Keratinocyte (primary cell): ENCODE results near the gene TUBA1A. TPM values are rescaled to one million over a fixed set of nuclear protein-coding genes. Genes with fewer than 3 reads are reported as not detected.

Experiments used
- DNase-seq: peaks from one replicate; pipeline ENCODE4 v3.0.0-alpha.2; 2011; ENCODE audit warnings: low read depth, missing footprints, low spot score
- FAIRE-seq: peaks from 2 replicates; lab custom pipeline; 2011; peaks lifted over from hg19 to GRCh38; lab: Jason Lieb, UNC
- H2AFZ ChIP-seq: 2 replicates; pipeline ENCODE4 v1.6.0; 2012; ENCODE audit warnings: low read length, control low read depth, inconsistent platforms; ENCODE audit not compliant: control insufficient read depth
- H3K27ac ChIP-seq: 2 replicates; pipeline ENCODE4 v1.5.1; 2011; ENCODE audit warnings: low read length; ENCODE audit not compliant: control insufficient read depth, insufficient read depth
- H3K27me3 ChIP-seq: 3 replicates; pipeline ENCODE4 v1.6.0; 2011; ENCODE audit warnings: low read length; ENCODE audit not compliant: control insufficient read depth, insufficient read depth; ENCODE audit errors: extremely low read depth
- H3K36me3 ChIP-seq, 2 experiments: 2 replicates in 1 of 2; 3 replicates in 1 of 2; pipeline ENCODE4 v1.5.1; 2011; ENCODE audit warnings: low read length in 2 of 2, mild to moderate bottlenecking in 1 of 2; ENCODE audit not compliant: control insufficient read depth in 2 of 2, insufficient read depth in 2 of 2; ENCODE audit errors: extremely low read depth in 1 of 2
- H3K4me1 ChIP-seq: 3 replicates; pipeline ENCODE4 v1.5.1; 2011; ENCODE audit warnings: low read length; ENCODE audit not compliant: control insufficient read depth, insufficient read depth; ENCODE audit errors: extremely low read depth
- H3K4me2 ChIP-seq: 3 replicates; pipeline ENCODE4 v1.6.0; 2011; ENCODE audit warnings: low read depth, low read length; ENCODE audit not compliant: control insufficient read depth, insufficient read depth; ENCODE audit errors: extremely low read depth
- H3K4me3 ChIP-seq, 3 experiments: fragments of 200-600 bp in 1 of 3; sonication (generic) in 1 of 3; 2 replicates in 2 of 3; 3 replicates in 1 of 3; pipeline ENCODE4 v1.5.1; 2011 to 2016; ENCODE audit warnings: low read length in 3 of 3, mild to moderate bottlenecking in 3 of 3, control low read depth in 2 of 3, inconsistent platforms in 1 of 3, low read depth in 1 of 3, mixed read lengths in 1 of 3, mixed run types in 1 of 3, moderate library complexity in 1 of 3; ENCODE audit not compliant: control insufficient read depth in 2 of 3, insufficient read depth in 2 of 3; ENCODE audit errors: extremely low read depth in 1 of 3
- H3K79me2 ChIP-seq: 2 replicates; pipeline ENCODE4 v1.6.0; 2012; ENCODE audit warnings: low read length; ENCODE audit not compliant: control insufficient read depth, insufficient read depth
- H3K9ac ChIP-seq: 3 replicates; pipeline ENCODE4 v1.6.0; 2011; ENCODE audit warnings: low read length; ENCODE audit not compliant: control insufficient read depth, insufficient read depth; ENCODE audit errors: extremely low read depth
- H3K9me1 ChIP-seq: 3 replicates; pipeline ENCODE4 v1.6.0; 2011; ENCODE audit warnings: low read length; ENCODE audit not compliant: control insufficient read depth, insufficient read depth; ENCODE audit errors: extremely low read depth
- H3K9me3 ChIP-seq: 2 replicates; pipeline ENCODE4 v1.5.1; 2012; ENCODE audit warnings: low read depth, low read length; ENCODE audit not compliant: control insufficient read depth
- H4K20me1 ChIP-seq: 3 replicates; pipeline ENCODE4 v1.6.0; 2011; ENCODE audit warnings: low read length; ENCODE audit not compliant: control insufficient read depth, insufficient read depth; ENCODE audit errors: extremely low read depth
- EZH2 ChIP-seq: IDR thresholded peaks from one replicate; pipeline ENCODE4 v1.6.1; 2012; ENCODE audit warnings: inconsistent platforms, mild to moderate bottlenecking, low read length, moderate library complexity
- dilution Hi-C: fragments of 300-500 bp; cut with MboI; formaldehyde crosslinking; loops from one replicate; pipeline ENCODE4 v1.7.0; 2020; ENCODE audit warnings: low sequenced_read_pairs; ENCODE audit not compliant: extremely low pct_ligation_motif_present
- polyA plus RNA-seq, 5 experiments: library from polyadenylated mRNA; depleted of rRNA in 3 of 5; stranded (reverse) in 3 of 5; stranded (forward) in 1 of 5; unstranded in 1 of 5; fragments of >200 nt; gene quantifications; 1 replicate in 1 of 5; 2 replicates in 3 of 5; 3 replicates in 1 of 5; pipeline versions ENCODE4 v1.2.1 to v1.2.3, GENCODE V29; 2011 to 2012; ENCODE audit warnings: missing spikeins in 2 of 5, low read depth in 1 of 5, low replicate concordance in 1 of 5
- TF ChIP-seq, protein P1 (sequence below), 3 experiments: IDR thresholded peaks in 1 of 3; conservative IDR thresholded peaks in 1 of 3; optimal IDR thresholded peaks in 1 of 3; 2 replicates in 2 of 3; 3 replicates in 1 of 3; pipeline versions ENCODE3 to v1.5.1; 2011; ENCODE audit warnings: low read length in 3 of 3, mild to moderate bottlenecking in 3 of 3, moderate library complexity in 2 of 3, control low read depth in 1 of 3, inconsistent platforms in 1 of 3; ENCODE audit not compliant: insufficient read depth in 2 of 3; ENCODE audit errors: extremely low read depth in 1 of 3

Gene TUBA1A
- polyA plus RNA-seq, 1 donor (not counting 4 experiments of a cell fraction or from before 2014, with no cell fraction given): 288 TPM

DNA sequence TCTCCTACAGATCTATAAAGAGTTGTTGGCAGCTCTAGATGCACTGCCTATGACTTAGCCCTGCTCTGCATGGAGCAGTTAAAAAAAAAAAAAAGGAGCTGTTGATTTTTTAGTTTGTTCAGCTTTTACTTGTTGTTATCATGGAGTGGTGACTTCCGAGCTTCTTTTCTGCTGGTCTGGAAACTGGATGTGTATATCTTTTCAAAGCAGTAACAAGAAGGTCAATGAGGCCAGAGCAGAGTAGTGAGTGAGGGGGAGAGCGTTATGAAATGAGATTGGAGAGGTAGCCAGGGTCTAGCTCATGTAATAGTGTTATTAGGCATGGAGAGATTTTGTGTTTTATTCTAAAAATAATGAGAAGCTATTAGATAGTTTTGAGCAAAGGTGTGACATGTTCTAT lies 44.5 kb downstream of the TUBA1A start:
- Histone ChIP-seq H3K9me1 (no peaks in the 10 kb centered on the region), H3K27ac (no peak overlapping the region), H3K27me3 (no peaks in the 10 kb centered on the region), H3K36me3 (no peaks in the 10 kb centered on the region), H3K4me3 (no peak overlapping the region), H3K4me2 (no peak overlapping the region), H3K9me3 (no peaks in the 10 kb centered on the region), H3K9ac (no peak overlapping the region), H2AFZ (no peak overlapping the region), H3K4me1 (no peaks in the 10 kb centered on the region), H4K20me1 (no peaks in the 10 kb centered on the region), H3K79me2 (no peaks in the 10 kb centered on the region)
- TF ChIP-seq EZH2: no peak
- TF ChIP-seq, protein P1, sequence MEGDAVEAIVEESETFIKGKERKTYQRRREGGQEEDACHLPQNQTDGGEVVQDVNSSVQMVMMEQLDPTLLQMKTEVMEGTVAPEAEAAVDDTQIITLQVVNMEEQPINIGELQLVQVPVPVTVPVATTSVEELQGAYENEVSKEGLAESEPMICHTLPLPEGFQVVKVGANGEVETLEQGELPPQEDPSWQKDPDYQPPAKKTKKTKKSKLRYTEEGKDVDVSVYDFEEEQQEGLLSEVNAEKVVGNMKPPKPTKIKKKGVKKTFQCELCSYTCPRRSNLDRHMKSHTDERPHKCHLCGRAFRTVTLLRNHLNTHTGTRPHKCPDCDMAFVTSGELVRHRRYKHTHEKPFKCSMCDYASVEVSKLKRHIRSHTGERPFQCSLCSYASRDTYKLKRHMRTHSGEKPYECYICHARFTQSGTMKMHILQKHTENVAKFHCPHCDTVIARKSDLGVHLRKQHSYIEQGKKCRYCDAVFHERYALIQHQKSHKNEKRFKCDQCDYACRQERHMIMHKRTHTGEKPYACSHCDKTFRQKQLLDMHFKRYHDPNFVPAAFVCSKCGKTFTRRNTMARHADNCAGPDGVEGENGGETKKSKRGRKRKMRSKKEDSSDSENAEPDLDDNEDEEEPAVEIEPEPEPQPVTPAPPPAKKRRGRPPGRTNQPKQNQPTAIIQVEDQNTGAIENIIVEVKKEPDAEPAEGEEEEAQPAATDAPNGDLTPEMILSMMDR (optimal IDR thresholded peaks at IDR 0.05 in 1 of 3, IDR thresholded peaks at IDR 0.05 in 1 of 3, conservative IDR thresholded peaks at IDR 0.05 in 1 of 3; ENCODE audit: extremely low read depth in 1 of 3, insufficient read depth in 2 of 3, low read length in 3 of 3): no peak
- dilution Hi-C loops: no loop called here
- DNase-seq (no peak), FAIRE-seq (no peak)

DNA sequence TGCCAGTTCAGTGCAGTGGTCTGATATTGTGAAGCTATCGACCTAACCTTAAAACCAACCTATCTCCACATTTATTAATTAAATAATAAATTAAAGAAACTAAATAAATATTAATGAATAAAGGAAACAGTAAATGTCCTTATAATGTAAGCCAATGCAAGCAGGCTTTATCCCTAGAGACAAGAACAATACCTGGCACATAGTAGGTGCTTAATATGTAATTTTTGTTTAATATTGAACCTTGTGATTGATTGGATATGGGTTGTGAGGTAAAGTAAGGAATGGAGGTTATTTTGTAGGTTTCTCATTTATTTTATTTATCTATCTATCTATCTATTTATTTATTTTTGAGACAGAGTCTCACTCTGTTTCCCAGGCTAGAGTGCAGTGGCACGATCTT lies 49.9 kb downstream of the TUBA1A start:
- TF ChIP-seq, protein P1 (optimal IDR thresholded peaks at IDR 0.05 in 1 of 3, IDR thresholded peaks at IDR 0.05 in 1 of 3, conservative IDR thresholded peaks at IDR 0.05 in 1 of 3; ENCODE audit: extremely low read depth in 1 of 3, insufficient read depth in 2 of 3, low read length in 3 of 3): no peak
- no peak for TF ChIP-seq EZH2
- Histone ChIP-seq H4K20me1 (no peaks in the 10 kb centered on the region), H3K9me1 (no peaks in the 10 kb centered on the region), H3K36me3 (no peaks in the 10 kb centered on the region), H3K9ac (no peak overlapping the region), H3K4me2 (no peak overlapping the region), H3K27me3 (no peaks in the 10 kb centered on the region), H3K79me2 (no peaks in the 10 kb centered on the region), H3K4me1 (no peaks in the 10 kb centered on the region), H2AFZ (no peak overlapping the region), H3K9me3 (no peaks in the 10 kb centered on the region), H3K27ac (no peak overlapping the region), H3K4me3 (no peak overlapping the region)
- no peak for FAIRE-seq
- dilution Hi-C loops: no loop called here
- DNase-seq: no peak
